H1 (cell line): ENCODE results near the gene FAM83F. TPM values are rescaled to one million over a fixed set of nuclear protein-coding genes. Genes with fewer than 3 reads are reported as not detected.

Experiments
- CTCF ChIA-PET: fragments of 300-600 bp; sonication (Branson Sonifier 250); formaldehyde crosslinking; loops from one replicate; lab custom pipeline; 2021; ENCODE audit not compliant: partially characterized antibody; lab: Charles Lee
- POLR2A ChIA-PET: fragments of 300-600 bp; sonication (Branson Sonifier 250); formaldehyde crosslinking; loops from one replicate; lab custom pipeline; 2021; ENCODE audit warnings: inconsistent platforms; ENCODE audit not compliant: partially characterized antibody; lab: Charles Lee
- DNase-seq, 2 experiments: peaks; one replicate each; pipeline versions ENCODE4 v3.0.0 to v3.0.0-alpha.2; 2010 to 2022; ENCODE audit warnings: low spot score in 2 of 2, low read depth in 1 of 2, mixed read lengths in 1 of 2
- FAIRE-seq: peaks from 2 replicates; lab custom pipeline; 2011; peaks lifted over from hg19 to GRCh38; lab: Jason Lieb, UNC
- H2AFZ ChIP-seq: 2 replicates; pipeline ENCODE4 v1.8.1; 2012; ENCODE audit warnings: low read length, inconsistent platforms
- H2AK5ac ChIP-seq: 2 replicates; pipeline ENCODE4 v1.6.1; 2013; ENCODE audit warnings: low read depth, low read length
- H2BK120ac ChIP-seq: replicated peaks from 2 replicates; pipeline ENCODE3; 2013; ENCODE audit warnings: low read depth, low read length, inconsistent platforms
- H2BK12ac ChIP-seq: 2 replicates; pipeline ENCODE4 v1.6.1; 2013; ENCODE audit warnings: low read depth, low read length
- H2BK15ac ChIP-seq: 2 replicates; pipeline ENCODE4 v1.6.1; 2013; ENCODE audit warnings: low read length
- H2BK20ac ChIP-seq: 2 replicates; pipeline ENCODE4 v1.6.1; 2013; ENCODE audit warnings: low read length
- H2BK5ac ChIP-seq: 2 replicates; pipeline ENCODE4 v1.6.1; 2013; ENCODE audit warnings: low read depth, low read length
- H3K14ac ChIP-seq: 2 replicates; pipeline ENCODE4 v1.6.1; 2013; ENCODE audit warnings: inconsistent platforms; ENCODE audit not compliant: insufficient read length
- H3K18ac ChIP-seq: 2 replicates; pipeline ENCODE4 v1.6.1; 2013; ENCODE audit warnings: low read length; ENCODE audit errors: extremely low read depth
- H3K23ac ChIP-seq: 2 replicates; pipeline ENCODE4 v1.6.1; 2013; ENCODE audit warnings: inconsistent platforms; ENCODE audit not compliant: insufficient read length
- H3K23me2 ChIP-seq: 2 replicates; pipeline ENCODE4 v1.6.1; 2013; ENCODE audit warnings: low read depth, low read length
- H3K27ac ChIP-seq: 2 replicates; pipeline ENCODE4 v1.6.1; 2011; ENCODE audit warnings: low read depth, low read length, inconsistent platforms
- H3K27me3 ChIP-seq, 4 experiments: replicated peaks in 1 of 4; 1 replicate in 1 of 4; 2 replicates in 3 of 4; pipeline versions ENCODE4 v1.6.1 to v1.8.1; 2011 to 2013; ENCODE audit warnings: low read length in 3 of 4, mild to moderate bottlenecking in 3 of 4, inconsistent platforms in 2 of 4, mixed read lengths in 2 of 4, moderate library complexity in 1 of 4; ENCODE audit not compliant: control insufficient read depth in 3 of 4, insufficient read depth in 3 of 4; ENCODE audit errors: extremely low read depth in 1 of 4
- H3K36me3 ChIP-seq, 4 experiments: 2 replicates each; pipeline versions ENCODE4 v1.6.1 to v1.8.1; 2011 to 2013; ENCODE audit warnings: mild to moderate bottlenecking in 4 of 4, low read length in 3 of 4, moderate library complexity in 2 of 4, control low read depth in 1 of 4, inconsistent platforms in 1 of 4; ENCODE audit not compliant: insufficient read depth in 4 of 4, control insufficient read depth in 2 of 4
- H3K4ac ChIP-seq: replicated peaks from 2 replicates; pipeline ENCODE3; 2013; ENCODE audit warnings: low read length, low read depth, mixed read lengths, inconsistent platforms; ENCODE audit not compliant: insufficient read length
- H3K4me1 ChIP-seq, 4 experiments: replicated peaks in 1 of 4; 1 replicate in 1 of 4; 2 replicates in 3 of 4; pipeline versions ENCODE4 v1.6.1 to v1.8.1; 2011 to 2013; ENCODE audit warnings: low read length in 3 of 4, inconsistent platforms in 2 of 4, mixed read lengths in 1 of 4; ENCODE audit not compliant: insufficient read depth in 4 of 4, control insufficient read depth in 3 of 4
- H3K4me2 ChIP-seq, 2 experiments: 2 replicates each; pipeline versions ENCODE4 v1.6.1 to v1.8.1; 2011 to 2013; ENCODE audit warnings: low read depth in 2 of 2, low read length in 2 of 2, control low read depth in 1 of 2, inconsistent platforms in 1 of 2, mild to moderate bottlenecking in 1 of 2; ENCODE audit not compliant: insufficient read depth in 1 of 2
- H3K4me3 ChIP-seq, 4 experiments: fragments of 200-600, 300-600 bp in 1 of 4; sonication (generic), shearing (Covaris generic), sonication (Bioruptor Twin) in 1 of 4; 2 replicates each; pipeline versions ENCODE4 v1.5.1 to v1.8.1; 2011 to 2016; ENCODE audit warnings: low read length in 4 of 4, low read depth in 3 of 4, control low read depth in 2 of 4, inconsistent platforms in 2 of 4, mild to moderate bottlenecking in 2 of 4, mixed read lengths in 1 of 4, moderate library complexity in 1 of 4; ENCODE audit not compliant: insufficient read depth in 2 of 4; ENCODE audit errors: extremely low read depth in 1 of 4
- H3K56ac ChIP-seq: replicated peaks from 2 replicates; pipeline ENCODE3; 2013; ENCODE audit warnings: low read depth, mild to moderate bottlenecking, mixed read lengths, low read length, inconsistent platforms; ENCODE audit not compliant: insufficient read length
- H3K79me1 ChIP-seq: 2 replicates; pipeline ENCODE4 v1.6.1; 2013; ENCODE audit warnings: low read depth, low read length, control low read depth
- H3K79me2 ChIP-seq, 2 experiments: 2 replicates each; pipeline versions ENCODE4 v1.6.1 to v1.8.1; 2012 to 2013; ENCODE audit warnings: low read length in 2 of 2, mild to moderate bottlenecking in 2 of 2, inconsistent platforms in 1 of 2; ENCODE audit not compliant: insufficient read depth in 2 of 2, control insufficient read depth in 1 of 2
- H3K9ac ChIP-seq, 4 experiments: replicated peaks in 1 of 4; 1 replicate in 1 of 4; 2 replicates in 3 of 4; pipeline versions ENCODE4 v1.6.1 to v1.8.1; 2011 to 2013; ENCODE audit warnings: low read depth in 3 of 4, low read length in 3 of 4, control low read depth in 2 of 4, mild to moderate bottlenecking in 2 of 4, moderate library complexity in 2 of 4, inconsistent platforms in 1 of 4; ENCODE audit errors: extremely low read depth in 1 of 4
- H3K9me3 ChIP-seq, 2 experiments: 2 replicates each; pipeline versions ENCODE4 v1.6.1 to v1.8.1; 2012 to 2013; ENCODE audit warnings: mild to moderate bottlenecking in 2 of 2, moderate library complexity in 2 of 2, control low read depth in 1 of 2, inconsistent platforms in 1 of 2, low read depth in 1 of 2, low read length in 1 of 2, mixed read lengths in 1 of 2; ENCODE audit not compliant: insufficient read depth in 2 of 2
- H4K20me1 ChIP-seq, 2 experiments: replicated peaks in 1 of 2; 2 replicates each; pipeline versions ENCODE3 to v1.8.1; 2011 to 2013; ENCODE audit warnings: inconsistent platforms in 2 of 2, low read length in 2 of 2, mild to moderate bottlenecking in 1 of 2; ENCODE audit not compliant: insufficient read depth in 2 of 2, control insufficient read depth in 1 of 2
- H4K5ac ChIP-seq: 2 replicates; pipeline ENCODE4 v1.6.1; 2013; ENCODE audit warnings: low read length, low read depth, mixed read lengths, inconsistent platforms; ENCODE audit not compliant: insufficient read length
- H4K8ac ChIP-seq: 2 replicates; pipeline ENCODE4 v1.8.0; 2013; ENCODE audit warnings: mild to moderate bottlenecking, moderate library complexity, low read length, inconsistent platforms; ENCODE audit not compliant: insufficient read depth; ENCODE audit errors: extremely low read depth
- H4K91ac ChIP-seq: replicated peaks from 2 replicates; pipeline ENCODE3; 2013; ENCODE audit warnings: low read length, mixed read lengths, inconsistent platforms; ENCODE audit not compliant: insufficient read length
- CBX5 ChIP-seq: fragments of 300-800, 300-1000 bp; sonication (generic); IDR thresholded peaks from 2 replicates; pipeline ENCODE4 v1.7.1; 2016; ENCODE audit warnings: antibody characterized with exemption, low read length, low read depth
- HDAC6 ChIP-seq: IDR thresholded peaks from one replicate; pipeline ENCODE4 v1.7.1; 2012; ENCODE audit warnings: low read depth, mild to moderate bottlenecking, inconsistent platforms, low read length, moderate library complexity
- MAFK ChIP-seq: IDR thresholded peaks from 2 replicates; pipeline ENCODE4 v1.6.1; 2012; ENCODE audit warnings: low read depth, mild to moderate bottlenecking, improper control_type of control experiment, low read length
- POLR2A ChIP-seq, 2 experiments: IDR thresholded peaks; 1 replicate in 1 of 2; 2 replicates in 1 of 2; pipeline ENCODE4 v1.6.1; 2011; ENCODE audit warnings: low read depth in 2 of 2, low read length in 2 of 2, mild to moderate bottlenecking in 2 of 2; ENCODE audit errors: control extremely low read depth in 1 of 2
- TBP ChIP-seq: IDR thresholded peaks from 2 replicates; pipeline ENCODE4 v1.6.1; 2011; ENCODE audit warnings: low read depth, low read length, improper control_type of control experiment
- WGBS, 2 experiments: shearing (Covaris generic) in 1 of 2; methylation state at CpG; one replicate each; pipeline versions ENCODE4 v1.1.6 to v1.1.7; 2013 to 2015; ENCODE audit warnings: low lambda C conversion rate in 2 of 2, mixed read lengths in 2 of 2, inconsistent platforms in 1 of 2, low coverage in 1 of 2, missing lambda C conversion rate in 1 of 2; ENCODE audit not compliant: insufficient replicate concordance in 2 of 2, insufficient coverage in 1 of 2, insufficient read length in 1 of 2; ENCODE audit errors: extremely low coverage in 1 of 2, missing lambda C conversion rate in 1 of 2; 5-methylcytosine and 5-hydroxymethylcytosine counted together
- polyA plus RNA-seq, 7 experiments: library from polyadenylated mRNA; depleted of rRNA in 3 of 7; stranded (reverse) in 5 of 7; unstranded in 2 of 7; fragments of >200 nt in 5 of 7; fragments of 200-250 nt in 2 of 7; gene quantifications; 1 replicate in 5 of 7; 2 replicates in 1 of 7; 4 replicates in 1 of 7; pipeline versions ENCODE4 v1.2.1 to v1.2.3, GENCODE V29; 2011 to 2013; ENCODE audit warnings: missing spikeins in 2 of 7, mixed read lengths in 2 of 7
- total RNA-seq: library from RNA; stranded (reverse); fragmentation: NEBNext Ultra II Directional; extraction: Animal tissue kit (Norgen Biotek cat#: 25700); gene quantifications from 2 replicates; pipeline ENCODE4 v1.2.1, GENCODE V29; 2021

FAM83F gene
- total and polyA plus RNA-seq, 2 of the 8 experiments (the other 6 are each of a cell fraction or from before 2014, with no cell fraction given) = 8.6 to 18.9 TPM

DNA sequence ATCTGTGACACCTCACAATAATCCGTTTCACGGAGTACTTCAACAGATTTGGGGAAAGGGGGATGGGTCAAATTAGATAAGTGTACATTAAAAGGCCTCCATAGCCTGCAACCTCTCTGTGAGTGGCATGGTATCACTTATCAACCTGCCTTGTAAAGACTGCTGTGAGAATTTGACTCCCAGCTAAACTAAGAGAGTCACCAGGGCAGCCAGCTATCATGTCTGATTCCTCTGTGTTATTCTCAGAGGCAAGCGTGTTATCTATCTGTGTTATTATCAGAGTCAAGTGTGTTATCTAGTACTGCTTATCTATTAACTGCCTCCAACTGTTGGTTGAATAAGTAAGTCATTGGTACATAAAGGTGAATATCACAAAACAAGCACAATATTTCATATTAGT lies 4.1 kb upstream of the FAM83F start:
- Histone ChIP-seq H3K9ac (no peak overlapping the region), H3K4me3 (no peak overlapping the region), H3K27me3 (peaks cover 0 to 17% (median 13%) of the 10 kb centered on the region in 4 experiments; a peak in 6 of 7 replicates), H3K36me3 (no peaks in the 10 kb centered on the region), H3K4me2 (no peak overlapping the region), H2BK120ac (no peak overlapping the region), H3K4ac (no peak overlapping the region), H4K5ac (no peak overlapping the region), H2BK5ac (no peak overlapping the region), H4K8ac (no peak overlapping the region), H3K27ac (no peak overlapping the region), H3K79me1 (no peaks in the 10 kb centered on the region), H3K23ac (no peak overlapping the region), H4K91ac (no peak overlapping the region), H2BK20ac (no peak overlapping the region), H3K14ac (no peak overlapping the region), H3K23me2 (peaks cover 7% of the 10 kb centered on the region; the same call in 1 of the 2 replicates), H2BK12ac (no peak overlapping the region), H2AK5ac (no peak overlapping the region), H3K4me1 (peaks cover 3 to 9% (median 7%) of the 10 kb centered on the region in 4 experiments; a peak in 6 of 7 replicates), H3K56ac (no peak overlapping the region), H4K20me1 (no peaks in the 10 kb centered on the region), H3K79me2 (peaks cover 0 to 2% of the 10 kb centered on the region in 2 experiments; a peak in 1 of 4 replicates), H2BK15ac (no peak overlapping the region), H2AFZ (no peak overlapping the region), H3K18ac (no peak overlapping the region), H3K9me3 (no peaks in the 10 kb centered on the region)
- POLR2A ChIA-PET = interaction anchor here (1.4 kb wide), 2 partner anchors 40 to 468 kb away, joined by 3 read pairs; no protein-coding TSS in a partner anchor
- CTCF ChIA-PET = interaction anchor here (0.6 to 1.7 kb wide), 6 partner anchors 15 to 497 kb away, joined by 3 to 6 read pairs (median 4); no protein-coding TSS in a partner anchor
- DNase-seq = no peak
- FAIRE-seq = no peak
- TF ChIP-seq MAFK = no peak
- TF ChIP-seq CBX5 = no peak
- no peak for TF ChIP-seq TBP
- TF ChIP-seq POLR2A (IDR thresholded peaks at IDR 0.05; ENCODE audit: control extremely low read depth in 1 of 2, low read depth in 2 of 2, low read length in 2 of 2) = no peak
- TF ChIP-seq HDAC6 = no peak
- 87% methylated on average over 3 of the region's 3 CpGs; no CpG with 5 or more reads in 1 of the 2 experiments for WGBS, 2 experiments
